ENCODE results near the gene VSIR. TPM values are rescaled to one million over a fixed set of nuclear protein-coding genes. Genes with fewer than 3 reads are reported as not detected.

VSIR gene
- total RNA-seq, 1 experiment from 2014 or later: 18.5 TPM

DNA sequence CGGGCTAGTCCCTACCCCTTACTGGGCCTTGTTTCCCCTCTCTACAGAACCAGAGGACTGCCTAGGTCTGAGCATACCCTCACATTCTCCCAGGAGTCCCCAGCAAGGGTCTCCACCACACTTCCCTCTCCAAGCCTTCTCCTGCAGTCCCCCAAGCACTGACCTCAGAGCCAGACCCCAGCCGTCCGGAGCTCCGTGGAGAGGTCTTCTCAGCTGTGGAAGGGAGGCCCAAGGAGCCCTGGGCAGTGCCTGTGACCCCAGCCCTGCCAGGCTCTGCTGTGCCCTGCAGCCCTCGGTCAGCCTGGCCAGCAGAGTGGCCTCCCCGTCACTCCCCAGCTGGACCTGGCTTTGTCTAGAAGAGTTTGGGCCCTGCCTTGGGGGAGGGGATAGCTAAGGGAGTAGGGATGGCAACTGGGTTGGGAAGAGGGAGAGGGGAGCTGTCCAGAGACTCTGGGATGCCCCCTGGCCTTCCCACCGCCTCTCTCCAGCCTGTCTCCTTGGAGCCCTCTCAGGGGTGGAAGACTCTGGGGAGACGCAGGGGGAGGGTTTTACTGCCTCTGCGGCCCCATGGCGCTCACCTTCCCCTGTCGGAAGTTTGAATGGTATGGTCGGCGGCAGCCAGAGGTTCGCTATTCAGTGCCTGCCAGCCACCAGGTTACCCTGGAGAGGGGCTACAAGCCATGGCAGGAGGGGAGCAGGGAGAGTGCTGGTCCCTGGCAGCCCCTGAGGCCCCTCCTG, 53.7 kb downstream of the VSIR start, which contains the start of gene C10orf105:
TSS of gene C10orf105 (minus strand) at position 315 of the 738 bp plus-strand sequence. CDS start 3,441 bp downstream, outside the sequence.
- Histone ChIP-seq H3K9ac (ENCODE audit: low read length) (no peak within 1 kb of the TSS), H3K36me3 (ENCODE audit: control insufficient read depth in 1 of 2, insufficient read depth in 2 of 2, low read length in 2 of 2) (no peaks in the 10 kb centered on the region), H2AFZ (ENCODE audit: low read depth, low read length, poor library complexity, severe bottlenecking) (no peak within 1 kb of the TSS), H3K79me2 (ENCODE audit: insufficient read depth, low read length) (no peaks in the 10 kb centered on the region), H3K4me2 (ENCODE audit: low read length) (no peak within 1 kb of the TSS), H3K27ac (ENCODE audit: low read depth, low read length) (no peak within 1 kb of the TSS), H3K27me3 (ENCODE audit: insufficient read depth, low read length) (no peaks in the 10 kb centered on the region), H3K9me2 (ENCODE audit: insufficient read depth) (no peaks in the 10 kb centered on the region), H3K4me3 (replicated peaks in 1 of 2; ENCODE audit: low read depth in 1 of 2, low read length in 2 of 2) (no peak within 1 kb of the TSS), H3K9me3 (ENCODE audit: control insufficient read depth in 1 of 2, insufficient read depth in 1 of 2, low read depth in 1 of 2, low read length in 2 of 2) (no peaks in the 10 kb centered on the region), H4K20me1 (ENCODE audit: insufficient read depth) (no peaks in the 10 kb centered on the region), H3K4me1 (ENCODE audit: control insufficient read depth in 1 of 2, insufficient read depth in 2 of 2, low read length in 2 of 2) (no peaks in the 10 kb centered on the region)
- ChIA-PET POLR2A (no interaction called here), RAD21 (ENCODE audit: low non-redundant PET in 1 of 2, low total read pairs in 2 of 2, uncharacterized antibody in 2 of 2, unreplicated experiment in 2 of 2) (no interaction called here), CTCF (interaction anchor here (1.2 to 1.5 kb wide), 4 partner anchors 10 to 23 kb away, joined by 3 to 4 read pairs (median 4); no protein-coding TSS in a partner anchor)
- TF ChIP-seq SIN3A (IDR thresholded peaks at IDR 0.05; ENCODE audit: low read depth): no peak
- no peak for TF ChIP-seq JUND (IDR thresholded peaks at IDR 0.05)
- TF ChIP-seq CEBPB (IDR thresholded peaks at IDR 0.05; ENCODE audit: low read depth): no peak
- no peak for TF ChIP-seq EGR1 (IDR thresholded peaks at IDR 0.05; ENCODE audit: low read depth)
- no peak for TF ChIP-seq ZFX (IDR thresholded peaks at IDR 0.05)
- no peak for TF ChIP-seq EZH2 (IDR thresholded peaks at IDR 0.05)
- TF ChIP-seq, protein P1, sequence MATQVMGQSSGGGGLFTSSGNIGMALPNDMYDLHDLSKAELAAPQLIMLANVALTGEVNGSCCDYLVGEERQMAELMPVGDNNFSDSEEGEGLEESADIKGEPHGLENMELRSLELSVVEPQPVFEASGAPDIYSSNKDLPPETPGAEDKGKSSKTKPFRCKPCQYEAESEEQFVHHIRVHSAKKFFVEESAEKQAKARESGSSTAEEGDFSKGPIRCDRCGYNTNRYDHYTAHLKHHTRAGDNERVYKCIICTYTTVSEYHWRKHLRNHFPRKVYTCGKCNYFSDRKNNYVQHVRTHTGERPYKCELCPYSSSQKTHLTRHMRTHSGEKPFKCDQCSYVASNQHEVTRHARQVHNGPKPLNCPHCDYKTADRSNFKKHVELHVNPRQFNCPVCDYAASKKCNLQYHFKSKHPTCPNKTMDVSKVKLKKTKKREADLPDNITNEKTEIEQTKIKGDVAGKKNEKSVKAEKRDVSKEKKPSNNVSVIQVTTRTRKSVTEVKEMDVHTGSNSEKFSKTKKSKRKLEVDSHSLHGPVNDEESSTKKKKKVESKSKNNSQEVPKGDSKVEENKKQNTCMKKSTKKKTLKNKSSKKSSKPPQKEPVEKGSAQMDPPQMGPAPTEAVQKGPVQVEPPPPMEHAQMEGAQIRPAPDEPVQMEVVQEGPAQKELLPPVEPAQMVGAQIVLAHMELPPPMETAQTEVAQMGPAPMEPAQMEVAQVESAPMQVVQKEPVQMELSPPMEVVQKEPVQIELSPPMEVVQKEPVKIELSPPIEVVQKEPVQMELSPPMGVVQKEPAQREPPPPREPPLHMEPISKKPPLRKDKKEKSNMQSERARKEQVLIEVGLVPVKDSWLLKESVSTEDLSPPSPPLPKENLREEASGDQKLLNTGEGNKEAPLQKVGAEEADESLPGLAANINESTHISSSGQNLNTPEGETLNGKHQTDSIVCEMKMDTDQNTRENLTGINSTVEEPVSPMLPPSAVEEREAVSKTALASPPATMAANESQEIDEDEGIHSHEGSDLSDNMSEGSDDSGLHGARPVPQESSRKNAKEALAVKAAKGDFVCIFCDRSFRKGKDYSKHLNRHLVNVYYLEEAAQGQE (IDR thresholded peaks at IDR 0.05; ENCODE audit: low read depth): no peak
- no peak for TF ChIP-seq POLR2A (IDR thresholded peaks at IDR 0.05; ENCODE audit: borderline replicate concordance, extremely low read depth, insufficient read depth, insufficient read length)
- no peak for TF ChIP-seq EZH2phosphoT487 (IDR thresholded peaks at IDR 0.05; ENCODE audit: borderline replicate concordance)
- no peak for TF ChIP-seq CBX3 (IDR thresholded peaks at IDR 0.05; ENCODE audit: low read depth)
- TF ChIP-seq, protein P2, sequence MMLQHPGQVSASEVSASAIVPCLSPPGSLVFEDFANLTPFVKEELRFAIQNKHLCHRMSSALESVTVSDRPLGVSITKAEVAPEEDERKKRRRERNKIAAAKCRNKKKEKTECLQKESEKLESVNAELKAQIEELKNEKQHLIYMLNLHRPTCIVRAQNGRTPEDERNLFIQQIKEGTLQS (IDR thresholded peaks at IDR 0.05): no peak
- no peak for TF ChIP-seq TCF7L2 (IDR thresholded peaks at IDR 0.05; ENCODE audit: borderline replicate concordance, extremely low read depth, insufficient read depth, insufficient read length)
- TF ChIP-seq, protein P3, sequence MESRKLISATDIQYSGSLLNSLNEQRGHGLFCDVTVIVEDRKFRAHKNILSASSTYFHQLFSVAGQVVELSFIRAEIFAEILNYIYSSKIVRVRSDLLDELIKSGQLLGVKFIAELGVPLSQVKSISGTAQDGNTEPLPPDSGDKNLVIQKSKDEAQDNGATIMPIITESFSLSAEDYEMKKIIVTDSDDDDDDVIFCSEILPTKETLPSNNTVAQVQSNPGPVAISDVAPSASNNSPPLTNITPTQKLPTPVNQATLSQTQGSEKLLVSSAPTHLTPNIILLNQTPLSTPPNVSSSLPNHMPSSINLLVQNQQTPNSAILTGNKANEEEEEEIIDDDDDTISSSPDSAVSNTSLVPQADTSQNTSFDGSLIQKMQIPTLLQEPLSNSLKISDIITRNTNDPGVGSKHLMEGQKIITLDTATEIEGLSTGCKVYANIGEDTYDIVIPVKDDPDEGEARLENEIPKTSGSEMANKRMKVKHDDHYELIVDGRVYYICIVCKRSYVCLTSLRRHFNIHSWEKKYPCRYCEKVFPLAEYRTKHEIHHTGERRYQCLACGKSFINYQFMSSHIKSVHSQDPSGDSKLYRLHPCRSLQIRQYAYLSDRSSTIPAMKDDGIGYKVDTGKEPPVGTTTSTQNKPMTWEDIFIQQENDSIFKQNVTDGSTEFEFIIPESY (IDR thresholded peaks at IDR 0.05; ENCODE audit: extremely low read depth, insufficient replicate concordance, low read length): no peak
- TF ChIP-seq, protein P4, sequence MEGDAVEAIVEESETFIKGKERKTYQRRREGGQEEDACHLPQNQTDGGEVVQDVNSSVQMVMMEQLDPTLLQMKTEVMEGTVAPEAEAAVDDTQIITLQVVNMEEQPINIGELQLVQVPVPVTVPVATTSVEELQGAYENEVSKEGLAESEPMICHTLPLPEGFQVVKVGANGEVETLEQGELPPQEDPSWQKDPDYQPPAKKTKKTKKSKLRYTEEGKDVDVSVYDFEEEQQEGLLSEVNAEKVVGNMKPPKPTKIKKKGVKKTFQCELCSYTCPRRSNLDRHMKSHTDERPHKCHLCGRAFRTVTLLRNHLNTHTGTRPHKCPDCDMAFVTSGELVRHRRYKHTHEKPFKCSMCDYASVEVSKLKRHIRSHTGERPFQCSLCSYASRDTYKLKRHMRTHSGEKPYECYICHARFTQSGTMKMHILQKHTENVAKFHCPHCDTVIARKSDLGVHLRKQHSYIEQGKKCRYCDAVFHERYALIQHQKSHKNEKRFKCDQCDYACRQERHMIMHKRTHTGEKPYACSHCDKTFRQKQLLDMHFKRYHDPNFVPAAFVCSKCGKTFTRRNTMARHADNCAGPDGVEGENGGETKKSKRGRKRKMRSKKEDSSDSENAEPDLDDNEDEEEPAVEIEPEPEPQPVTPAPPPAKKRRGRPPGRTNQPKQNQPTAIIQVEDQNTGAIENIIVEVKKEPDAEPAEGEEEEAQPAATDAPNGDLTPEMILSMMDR (IDR thresholded peaks at IDR 0.05 in 2 of 3, conservative IDR thresholded peaks at IDR 0.05 in 1 of 3; ENCODE audit: borderline replicate concordance in 1 of 3, insufficient read depth in 1 of 3, low read depth in 2 of 3, low read length in 2 of 3): no peak
- TF ChIP-seq ZNF274 (IDR thresholded peaks at IDR 0.05; ENCODE audit: low read depth, low read length): no peak
- TF ChIP-seq RAD21 (IDR thresholded peaks at IDR 0.05; ENCODE audit: low read depth): no peak
- no peak for TF ChIP-seq POLR2AphosphoS5 (IDR thresholded peaks at IDR 0.05; ENCODE audit: low read depth, low read length)
- intact Hi-C loops (cut with micrococcal nuclease): no loop called here
- DNase-seq (ENCODE audit: low read depth, low spot score) (no peak), ATAC-seq (no peak)
- BruUV-seq (replicated peaks): no TSS peak

Measured in HCT116 (cell line).